ENCODE measurements around the gene HCRT.

- TF ChIP-seq, protein P1, sequence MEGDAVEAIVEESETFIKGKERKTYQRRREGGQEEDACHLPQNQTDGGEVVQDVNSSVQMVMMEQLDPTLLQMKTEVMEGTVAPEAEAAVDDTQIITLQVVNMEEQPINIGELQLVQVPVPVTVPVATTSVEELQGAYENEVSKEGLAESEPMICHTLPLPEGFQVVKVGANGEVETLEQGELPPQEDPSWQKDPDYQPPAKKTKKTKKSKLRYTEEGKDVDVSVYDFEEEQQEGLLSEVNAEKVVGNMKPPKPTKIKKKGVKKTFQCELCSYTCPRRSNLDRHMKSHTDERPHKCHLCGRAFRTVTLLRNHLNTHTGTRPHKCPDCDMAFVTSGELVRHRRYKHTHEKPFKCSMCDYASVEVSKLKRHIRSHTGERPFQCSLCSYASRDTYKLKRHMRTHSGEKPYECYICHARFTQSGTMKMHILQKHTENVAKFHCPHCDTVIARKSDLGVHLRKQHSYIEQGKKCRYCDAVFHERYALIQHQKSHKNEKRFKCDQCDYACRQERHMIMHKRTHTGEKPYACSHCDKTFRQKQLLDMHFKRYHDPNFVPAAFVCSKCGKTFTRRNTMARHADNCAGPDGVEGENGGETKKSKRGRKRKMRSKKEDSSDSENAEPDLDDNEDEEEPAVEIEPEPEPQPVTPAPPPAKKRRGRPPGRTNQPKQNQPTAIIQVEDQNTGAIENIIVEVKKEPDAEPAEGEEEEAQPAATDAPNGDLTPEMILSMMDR (IDR thresholded peaks at IDR 0.05), result peak; percentile 35 to 64 (median 51)
- TF ChIP-seq POLR2A (IDR thresholded peaks at IDR 0.05), result no peak
Observed at GRCh38 chr17:42180922-42181850, 4.1 kb downstream of the HCRT start, which contains the start of gene KCNH4.
